GM12878 (cell line): ENCODE measurements around the gene PXMP4. TPM values are rescaled to one million over a fixed set of nuclear protein-coding genes. Genes with fewer than 3 reads are reported as not detected.

Experiments
- ATF3 ChIP-seq: IDR thresholded peaks from 2 replicates; pipeline ENCODE4 v1.6.1; 2011; ENCODE audit warnings: low read depth, mild to moderate bottlenecking, low read length, moderate library complexity, borderline replicate concordance; ENCODE audit errors: extremely low read depth
- BACH1 ChIP-seq: fragments of 450-650 bp; IDR thresholded peaks from 2 replicates; pipeline ENCODE4 v1.6.1; 2017; ENCODE audit warnings: mild to moderate bottlenecking, borderline replicate concordance
- BCL11A ChIP-seq: IDR thresholded peaks from 2 replicates; pipeline ENCODE4 v1.6.1; 2011; ENCODE audit warnings: low read depth, low read length
- ELK1 ChIP-seq: IDR thresholded peaks from 2 replicates; pipeline ENCODE4 v1.6.1; 2012; ENCODE audit warnings: low read depth, low read length, improper control_type of control experiment
- FOXM1 ChIP-seq: IDR thresholded peaks from 2 replicates; pipeline ENCODE4 v1.6.1; 2012; ENCODE audit warnings: low read depth, mild to moderate bottlenecking, inconsistent platforms, low read length, moderate library complexity
- NKRF ChIP-seq: fragments of 450-650 bp; conservative IDR thresholded peaks from 2 replicates; pipeline ENCODE4 v1.6.1; 2017; ENCODE audit warnings: mild to moderate bottlenecking, moderate library complexity
- TCF12 ChIP-seq: IDR thresholded peaks from 2 replicates; pipeline ENCODE4 v1.6.1; 2011; ENCODE audit warnings: low read depth, mild to moderate bottlenecking, low read length
- USF2 ChIP-seq: IDR thresholded peaks from 2 replicates; pipeline ENCODE4 v1.6.1; 2011; ENCODE audit warnings: low read depth, low read length, improper control_type of control experiment, borderline replicate concordance
- ZBTB11 ChIP-seq: fragments of 450-650 bp; formaldehyde crosslinking; IDR thresholded peaks from 2 replicates; pipeline ENCODE4 v1.5.0; 2022; ENCODE audit warnings: mild to moderate bottlenecking, missing genetic modification characterization
- ZNF217 ChIP-seq: fragments of 450-650 bp; IDR thresholded peaks from 2 replicates; pipeline ENCODE4 v1.6.1; 2017; ENCODE audit warnings: antibody characterized with exemption, mild to moderate bottlenecking
- polyA plus RNA-seq, 11 experiments: library from polyadenylated mRNA; depleted of rRNA in 4 of 11; unstranded in 6 of 11; stranded (reverse) in 5 of 11; fragments of >200 nt; fragmentation: Nextera tagmentation in 4 of 11; fragmentation: Illumina TruSeq in 1 of 11; extraction: Ambion mirVana in 4 of 11; extraction: Trizol in 1 of 11; gene quantifications; 1 replicate in 1 of 11; 2 replicates in 10 of 11; pipeline versions ENCODE4 v1.2.1 to v1.2.3, GENCODE V29; 2011 to 2016; ENCODE audit warnings: inconsistent platforms in 2 of 11, missing spikeins in 2 of 11, low read depth in 1 of 11
- total RNA-seq, 4 experiments: library from RNA; depleted of rRNA in 3 of 4; stranded (reverse); fragments of >200 nt in 3 of 4; fragmentation: Illumina TruSeq in 1 of 4; extraction: Trizol in 1 of 4; gene quantifications; 2 replicates each; pipeline versions ENCODE4 v1.2.1 to v1.2.3, GENCODE V29; 2013 to 2021

Gene PXMP4
- total and polyA plus RNA-seq, 10 of the 15 experiments (the other 5 are each of a cell fraction or from before 2014, with no cell fraction given): 3.6 to 19.2 (median 8.6) TPM

- TF ChIP-seq ZBTB11 (peak; percentile 79), ELK1 (peak; percentile 85), ZNF217 (peak; percentile 57; the same call in 1 of the 2 replicates), BCL11A (no peak), BACH1 (peak; percentile 75; the same call in 1 of the 2 replicates), ATF3 (no peak), TCF12 (0 out of 2 replicates have a peak, but pooled peaks have one; percentile 4), USF2 (no peak), FOXM1 (no peak), NKRF (peak; percentile 70; the same call in 1 of the 2 replicates)
Observed at GRCh38 chr20:33663161-33664084, 56.7 kb downstream of the PXMP4 start (continued).
